Left forelimb (tissue), 1 donor: ENCODE measurements around the gene RTP5.
"Not testable (repeated sequence)": the region's sequence is repeated elsewhere in the genome, so short reads cannot be mapped to it uniquely, and the experiment has no call there.

Source experiments
- DNase-seq: peaks from one replicate; pipeline ENCODE4 v3.0.0-alpha.2; 2018; ENCODE audit warnings: low spot score

The RTP5 gene

GRCh38 chr2:241902357-241902991 is 32.9 kb downstream of the RTP5 start:
- DNase-seq: no peak

DNA sequence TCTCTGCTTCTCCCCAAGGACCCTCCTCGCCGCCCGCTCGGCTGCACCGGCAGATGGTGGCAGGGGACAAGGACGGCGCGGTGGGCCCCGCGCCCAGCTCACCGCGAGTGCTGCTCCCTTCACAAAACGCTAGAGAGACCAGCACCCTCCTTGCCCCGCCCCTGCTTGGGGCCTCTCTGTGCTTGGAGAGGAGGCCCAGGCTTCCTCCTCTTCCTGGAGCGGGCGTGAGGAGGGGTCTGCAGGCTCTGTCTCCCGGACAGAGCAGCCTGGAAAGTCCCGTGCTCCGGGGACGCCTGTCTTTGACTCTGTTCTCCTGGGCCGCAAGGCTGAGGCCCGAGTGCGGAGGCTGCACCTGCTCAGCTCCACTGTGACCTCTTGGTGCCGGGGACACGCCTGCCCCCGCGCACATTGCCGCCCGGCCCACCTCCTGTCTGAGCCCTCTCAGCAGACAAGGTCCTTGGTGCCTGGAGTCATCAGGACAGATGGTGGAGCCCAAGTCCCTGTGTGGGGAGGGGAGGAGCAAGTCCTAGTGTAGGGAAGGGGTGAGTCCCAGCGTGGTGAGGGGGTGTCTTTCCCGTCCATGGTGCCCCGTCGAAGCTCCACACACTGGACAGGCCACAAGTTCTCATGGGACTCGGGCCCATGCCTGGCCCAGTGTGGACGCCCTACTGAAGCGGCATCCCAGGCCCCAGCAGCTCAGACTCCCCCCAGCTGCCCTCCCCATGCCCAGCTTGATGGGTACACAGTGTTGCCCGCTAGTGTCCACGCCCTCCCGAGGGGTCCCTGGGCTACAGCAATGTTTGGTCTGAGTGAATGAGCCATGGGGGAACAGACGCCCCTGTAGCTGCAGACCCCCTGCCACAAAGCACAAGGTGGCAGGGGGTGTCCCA is 33.8 kb downstream of the RTP5 start:
- no peak for DNase-seq

DNA sequence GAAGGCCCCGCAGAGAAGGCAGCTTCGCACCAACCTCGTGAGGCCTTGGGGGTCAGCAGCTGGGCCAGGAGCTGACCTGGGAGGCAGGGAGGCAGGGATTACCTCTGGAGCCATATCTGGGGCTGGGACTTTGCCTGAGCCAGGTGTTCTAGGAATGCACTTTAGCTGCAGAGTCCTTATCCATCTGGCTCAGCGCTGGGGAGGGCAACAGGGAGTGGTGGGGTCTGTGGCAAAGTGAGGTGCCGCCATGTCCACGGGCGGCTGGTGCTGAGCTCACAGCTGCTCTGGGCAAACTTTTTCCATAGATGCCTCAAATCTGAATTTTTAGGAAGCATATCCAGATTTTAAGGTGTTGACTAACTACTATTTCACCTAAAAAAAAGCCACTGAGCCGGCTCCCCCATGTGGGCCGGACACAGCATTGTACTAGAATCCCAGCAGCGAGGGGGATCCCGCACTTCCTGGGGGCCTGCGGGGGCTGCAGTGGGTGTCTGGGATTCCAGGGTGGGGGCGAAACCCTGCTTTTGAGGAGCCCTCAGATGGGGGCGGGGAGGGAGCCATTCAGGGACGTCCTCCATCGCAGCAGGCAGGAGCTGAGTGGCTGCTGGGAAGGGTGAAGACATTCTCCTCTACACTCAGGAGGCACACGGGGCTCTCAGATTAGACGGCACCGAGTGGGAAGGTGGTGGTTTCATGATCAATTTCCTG is 34.6 kb downstream of the RTP5 start:
- no peak for DNase-seq

DNA sequence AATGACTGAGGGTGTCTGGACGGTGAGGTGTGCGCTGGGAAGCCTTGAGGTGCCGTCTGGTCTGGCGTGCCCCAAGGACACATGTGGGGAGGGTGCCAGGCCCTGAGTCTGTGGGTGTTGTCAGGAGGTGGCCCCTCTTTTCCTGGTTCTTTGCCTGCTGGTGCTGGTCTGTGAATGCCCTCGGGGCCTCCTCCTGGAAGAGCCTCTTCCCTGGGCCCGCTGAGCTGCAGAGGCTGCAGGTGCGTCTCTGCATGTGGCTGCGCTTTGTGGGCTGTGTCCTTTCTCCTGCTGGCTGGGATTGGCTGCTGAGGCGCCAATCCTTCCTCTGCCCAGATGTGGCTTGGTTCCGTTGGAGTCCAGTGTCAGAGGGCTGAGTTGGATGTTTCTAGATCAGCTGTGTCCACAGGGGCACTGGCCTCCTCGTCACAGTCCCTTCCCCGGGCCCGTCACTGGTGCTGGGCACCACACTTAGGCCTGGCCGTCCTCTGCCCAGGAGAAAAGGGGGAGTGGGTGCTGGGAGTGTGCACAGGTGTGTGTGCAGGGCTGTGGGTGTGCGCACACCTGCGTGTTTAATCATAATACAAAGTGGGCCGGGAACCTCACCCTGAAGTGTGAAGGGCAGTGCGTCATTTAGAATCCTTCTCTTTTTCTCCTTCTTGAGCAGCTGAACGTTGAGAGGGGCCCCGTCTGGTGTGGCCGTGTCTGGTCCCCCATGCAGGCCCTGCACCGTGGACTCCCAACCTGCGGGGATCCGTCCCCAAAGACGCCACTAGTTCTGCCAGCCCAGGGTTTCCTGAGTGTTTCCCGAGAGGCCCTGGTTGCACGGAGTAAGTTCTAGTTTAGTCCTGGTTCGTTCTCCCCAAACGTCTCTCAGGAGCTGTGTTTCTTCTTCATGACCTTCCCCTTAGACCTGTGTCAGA is 35.5 kb downstream of the RTP5 start:
- no peak for DNase-seq

- DNase-seq: no peak
Observed at GRCh38 chr2:241905716-241906377, 36.3 kb downstream of the RTP5 start.

DNA sequence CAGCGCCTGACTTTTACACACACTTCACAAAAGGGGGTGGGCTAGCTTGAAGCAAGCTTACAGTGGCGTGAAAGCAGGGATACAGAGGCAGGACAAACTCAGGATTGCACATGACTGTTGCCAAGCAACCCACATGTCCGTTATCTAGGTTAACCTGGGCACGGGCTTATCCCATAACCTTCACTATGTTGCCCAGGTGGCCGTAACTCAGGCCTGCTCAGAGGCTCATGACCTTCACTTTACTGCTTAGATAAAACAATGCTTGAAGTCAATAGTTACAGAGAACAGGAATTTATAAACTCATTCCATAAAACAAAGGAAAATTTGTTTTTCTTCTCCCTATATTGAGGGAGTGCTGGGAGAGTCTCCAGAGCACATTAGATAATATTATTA is 36.8 kb downstream of the RTP5 start:
- not testable (repeated sequence) for DNase-seq

DNA sequence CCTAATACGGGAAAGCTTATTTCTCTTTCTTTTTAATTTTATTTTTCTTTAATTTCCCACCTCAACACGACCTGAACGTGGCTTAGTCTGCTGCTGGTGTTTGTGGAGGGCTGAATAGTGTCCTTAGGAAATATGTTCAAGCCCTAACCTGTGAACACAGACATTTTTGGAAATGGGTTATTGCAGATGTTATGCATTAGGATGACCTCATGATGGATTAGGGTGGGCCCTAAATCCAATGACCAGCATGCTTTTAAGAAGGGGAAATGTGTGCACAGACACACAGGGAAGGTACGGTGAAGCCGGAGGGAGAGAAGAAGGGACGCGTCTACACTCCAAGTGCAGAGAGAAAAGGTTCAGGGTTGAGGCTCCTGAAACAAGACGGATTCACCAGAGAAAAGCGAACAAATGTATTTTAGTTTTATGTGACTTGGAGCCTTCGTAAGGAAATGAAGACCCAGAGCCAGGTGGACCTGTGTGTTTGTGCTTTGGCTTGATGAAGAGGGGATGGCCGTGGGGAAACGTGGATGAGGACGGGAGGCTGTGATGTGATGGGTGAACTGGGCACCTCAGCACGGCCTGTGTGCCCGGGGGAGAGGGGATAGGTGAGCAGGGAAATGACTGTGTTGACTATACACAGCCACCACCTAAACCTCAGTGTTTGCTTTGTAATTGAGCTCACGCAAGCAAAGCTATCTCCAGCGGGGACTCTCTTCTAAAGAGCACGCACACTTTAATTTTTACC is 37.5 kb downstream of the RTP5 start:
- DNase-seq: no peak

DNA sequence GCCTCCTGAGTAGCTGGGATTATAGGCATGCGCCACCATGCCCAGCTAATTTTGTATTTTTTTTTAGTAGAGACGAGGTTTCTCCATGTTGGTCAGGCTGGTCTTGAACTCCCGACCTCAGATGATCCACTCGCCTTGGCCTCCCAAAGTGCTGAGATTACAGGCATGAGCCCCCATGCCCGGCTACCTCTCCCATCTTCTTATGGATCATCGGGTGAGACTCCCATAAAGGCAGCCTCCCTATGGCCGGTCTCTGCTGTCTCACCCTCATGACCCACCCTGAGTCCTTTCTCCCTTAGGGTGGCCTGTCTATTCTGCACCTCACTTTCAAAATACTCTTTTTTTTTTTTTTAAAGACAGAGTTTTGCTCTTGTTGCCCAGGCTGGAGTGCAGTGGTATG is 38.3 kb downstream of the RTP5 start:
- DNase-seq: not testable (repeated sequence)

- no peak for DNase-seq
Observed at GRCh38 chr2:241908686-241909420, 39.3 kb downstream of the RTP5 start.

GRCh38 chr2:241909769-241910168 is 40.2 kb downstream of the RTP5 start:
- DNase-seq: no peak

DNA sequence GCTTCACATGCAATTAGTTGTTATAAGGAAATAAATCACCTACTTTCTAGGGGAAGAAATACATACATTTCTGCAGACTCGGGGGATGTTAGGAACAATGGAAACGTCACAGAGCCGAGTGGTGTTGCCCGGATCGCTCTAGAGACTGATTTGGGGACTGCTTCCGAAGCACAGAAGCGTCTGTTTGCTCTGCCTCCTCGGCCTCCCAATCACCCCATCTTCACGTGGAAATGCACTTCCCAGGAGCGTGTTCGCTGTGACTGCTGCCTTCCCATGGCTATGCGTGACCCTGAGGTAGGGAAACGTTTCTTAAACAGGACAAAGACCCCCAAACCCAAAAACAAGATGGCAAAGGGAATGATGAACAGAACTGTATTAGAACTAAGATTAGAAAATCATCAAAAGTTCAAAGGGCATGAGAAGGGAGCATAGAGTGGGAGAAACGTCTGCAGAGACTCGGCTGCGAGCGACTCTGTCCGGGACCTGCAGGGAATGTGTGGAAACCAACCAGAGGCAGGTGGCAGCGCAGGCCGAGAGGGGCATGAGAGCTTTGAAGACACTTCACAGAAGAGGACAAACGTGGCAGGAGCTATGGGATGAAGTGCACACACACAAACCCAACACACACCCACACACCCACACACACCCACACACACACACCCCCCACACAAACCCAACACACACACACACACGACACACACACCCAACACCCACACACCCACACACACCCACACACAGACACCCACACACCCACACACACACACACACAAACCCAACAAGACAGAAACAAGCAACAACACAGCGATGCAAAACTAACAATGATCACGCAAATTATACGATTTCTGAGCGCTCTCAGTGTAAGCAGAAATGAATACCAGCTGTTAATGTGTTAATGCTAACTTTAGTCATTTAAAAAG is 41.3 kb downstream of the RTP5 start:
- DNase-seq: no peak

GRCh38 chr2:241911551-241911950 is 42.0 kb downstream of the RTP5 start:
- DNase-seq: no peak

DNA sequence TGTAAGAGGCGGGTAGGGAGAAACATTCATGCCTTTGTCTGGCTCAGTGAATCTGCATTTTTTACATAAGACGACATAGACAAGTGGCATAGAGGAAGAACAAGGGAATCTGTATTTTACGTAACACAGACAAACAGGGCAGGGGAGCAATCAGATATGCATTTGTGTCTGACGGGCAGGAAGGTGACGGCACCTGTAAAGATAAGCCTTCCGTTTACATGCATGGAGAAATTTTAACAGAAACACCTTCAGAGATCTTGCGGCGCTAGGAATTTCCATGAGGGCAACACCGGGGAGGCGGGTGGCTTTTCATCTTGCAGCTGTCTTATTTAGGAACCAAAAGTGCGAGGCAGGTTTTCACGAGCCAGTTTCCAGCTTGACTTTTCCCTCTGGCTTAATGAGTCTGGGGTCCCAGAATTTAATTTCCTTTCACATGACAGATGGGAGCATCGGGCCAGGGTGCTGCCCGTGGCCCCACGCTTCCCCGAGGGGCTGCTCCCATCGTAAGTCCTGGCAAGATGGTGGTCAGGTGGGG is 42.6 kb downstream of the RTP5 start:
- no peak for DNase-seq

GRCh38 chr2:241913703-241914102 is 44.2 kb downstream of the RTP5 start:
- no peak for DNase-seq

DNA sequence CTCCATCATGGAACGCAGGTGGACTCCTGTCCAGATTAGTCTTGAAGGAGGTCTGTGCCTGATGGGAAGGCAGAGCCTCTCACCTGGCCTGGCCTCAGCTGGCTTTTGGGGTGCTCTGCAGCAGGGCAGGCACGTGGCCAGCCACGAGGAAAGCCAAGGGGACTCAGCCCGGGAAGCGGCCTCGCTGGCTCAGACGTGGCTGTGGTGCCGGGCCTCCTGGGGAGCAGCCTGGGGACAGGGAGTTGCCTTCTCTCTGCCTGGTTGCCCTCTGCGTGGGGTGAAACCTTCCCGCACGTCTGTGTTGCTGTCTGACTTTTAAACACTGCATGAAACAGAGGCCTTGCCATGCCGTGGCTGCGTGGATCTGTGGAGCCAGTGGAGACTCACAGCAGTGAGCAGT is 45.0 kb downstream of the RTP5 start:
- no peak for DNase-seq

GRCh38 chr2:241921631-241922030 is 52.1 kb downstream of the RTP5 start:
- DNase-seq: not testable (repeated sequence)

GRCh38 chr2:241922411-241922810 is 52.9 kb downstream of the RTP5 start:
- no peak for DNase-seq

DNA sequence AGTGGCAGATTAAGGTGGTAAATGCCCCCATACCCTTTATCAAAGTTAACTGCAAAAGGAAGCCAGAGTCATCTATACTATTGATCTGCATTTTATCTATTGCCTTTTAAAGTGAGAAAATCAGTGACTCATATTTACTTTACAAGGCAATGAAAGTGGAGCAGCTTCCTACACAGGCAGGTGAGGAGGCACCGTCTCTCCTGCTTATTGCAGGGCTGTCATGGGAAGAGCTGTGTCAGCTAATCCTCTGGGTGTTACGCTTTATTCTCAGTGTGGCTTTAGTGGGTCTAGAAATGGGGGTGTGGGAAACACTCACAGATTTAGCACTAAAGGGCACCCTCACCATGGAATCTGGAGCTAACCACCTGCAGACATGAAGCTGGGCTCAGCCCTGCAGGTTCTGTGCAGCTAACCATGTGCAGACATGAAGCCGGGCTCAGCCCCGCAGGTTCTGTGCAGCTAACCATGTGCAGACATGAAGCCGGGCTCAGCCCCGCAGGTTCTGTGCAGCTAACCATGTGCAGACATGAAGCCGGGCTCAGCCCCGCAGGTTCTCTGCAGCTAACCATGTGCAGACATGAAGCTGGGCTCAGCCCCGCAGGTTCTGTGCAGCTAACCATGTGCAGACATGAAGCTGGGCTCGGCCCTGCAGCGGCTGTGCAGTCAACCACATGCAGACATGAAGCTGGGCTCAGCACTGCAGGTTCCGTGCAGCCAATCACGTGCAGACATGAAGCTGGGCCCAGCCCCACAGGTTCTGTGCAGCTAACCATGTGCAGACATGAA is 53.5 kb downstream of the RTP5 start:
- not testable (repeated sequence) for DNase-seq
